Endothelial cell (in vitro differentiated cells): ENCODE results near the gene DLX3. TPM values are rescaled to one million over a fixed set of nuclear protein-coding genes. Genes with fewer than 3 reads are reported as not detected.
"Not testable (repeated sequence)": the region's sequence is repeated elsewhere in the genome, so short reads cannot be mapped to it uniquely, and the experiment has no call there.

Experiments
- DNase-seq: peaks from one replicate; pipeline ENCODE4 v3.0.0; 2021; ENCODE audit warnings: low spot score
- H3K27ac Mint-ChIP-seq: one replicate; pipeline ENCODE4 v1.8.0; 2021; ENCODE audit warnings: mixed read lengths, inconsistent platforms; ENCODE audit not compliant: unreplicated experiment
- H3K27me3 Mint-ChIP-seq: one replicate; pipeline ENCODE4 v1.8.0; 2021; ENCODE audit warnings: mild to moderate bottlenecking, moderate library complexity, mixed read lengths, inconsistent platforms; ENCODE audit not compliant: unreplicated experiment
- H3K36me3 Mint-ChIP-seq: one replicate; pipeline ENCODE4 v1.8.0; 2021; ENCODE audit warnings: mild to moderate bottlenecking, low read depth, mixed read lengths, inconsistent platforms; ENCODE audit not compliant: unreplicated experiment
- H3K4me1 Mint-ChIP-seq: one replicate; pipeline ENCODE4 v1.8.0; 2021; ENCODE audit warnings: mild to moderate bottlenecking, mixed read lengths, inconsistent platforms; ENCODE audit not compliant: unreplicated experiment
- H3K4me3 Mint-ChIP-seq: one replicate; pipeline ENCODE4 v1.8.0; 2021; ENCODE audit warnings: mild to moderate bottlenecking, mixed read lengths, inconsistent platforms; ENCODE audit not compliant: unreplicated experiment
- H3K9me3 Mint-ChIP-seq: one replicate; pipeline ENCODE4 v1.8.0; 2021; ENCODE audit warnings: mixed read lengths, inconsistent platforms; ENCODE audit not compliant: unreplicated experiment
- CTCF ChIP-seq: fragments of 200-600 bp; sonication (generic); IDR thresholded peaks from one replicate; pipeline ENCODE4 v1.5.0; 2021; ENCODE audit warnings: antibody characterized with exemption; ENCODE audit not compliant: unreplicated experiment
- long read RNA-seq: library from polyadenylated mRNA; unstranded; transcript quantifications from one replicate; pipeline ENCODE4 v2.0.0, GENCODE V29; 2020; ENCODE audit not compliant: unreplicated experiment
- total RNA-seq: library from RNA; stranded (reverse); fragmentation: NEBNext Ultra II Directional; extraction: Animal tissue kit (Norgen Biotek cat#: 25700); gene quantifications from one replicate; pipeline ENCODE4 v1.2.1, GENCODE V29; 2021; ENCODE audit not compliant: unreplicated experiment

DLX3 gene
- 0.13 TPM for total RNA-seq
- long read RNA-seq = 0 reads

- Mint-ChIP-seq H3K27ac (peak within 1 kb of the TSS; percentile 74), H3K4me1 (peaks cover 11% of the 10 kb centered on the region), H3K4me3 (peak within 1 kb of the TSS; percentile 74), H3K36me3 (peaks cover 3% of the 10 kb centered on the region), H3K27me3 (peaks cover 42% of the 10 kb centered on the region), H3K9me3 (no peaks in the 10 kb centered on the region)
- TF ChIP-seq CTCF = no peak
- peak; percentile 61 for DNase-seq
These were observed at the start of gene DLX3 for GRCh38 chr17:49995055-49995738. TSS of gene DLX3 (minus strand) at chr17:49995224. CDS start at chr17:49994998, 226 bp downstream.

- H3K4me3 Mint-ChIP-seq = no peak overlapping the region
- DNase-seq = no peak
- H3K4me1 Mint-ChIP-seq = peaks cover 4% of the 10 kb centered on the region
- no peaks in the 10 kb centered on the region for H3K36me3 Mint-ChIP-seq
- no peaks in the 10 kb centered on the region for H3K9me3 Mint-ChIP-seq
- no peak overlapping the region for H3K27ac Mint-ChIP-seq
- peaks cover 6% of the 10 kb centered on the region for H3K27me3 Mint-ChIP-seq
- no peak for TF ChIP-seq CTCF
These were observed 49.5 kb upstream of the DLX3 start for GRCh38 chr17:50044483-50044882.

- H3K27ac Mint-ChIP-seq = no peak overlapping the region
These were observed 48.5 kb upstream of the DLX3 start for GRCh38 chr17:50043290-50044148.

GRCh38 chr17:50042211-50042610 lies 47.2 kb upstream of the DLX3 start:
- Mint-ChIP-seq H3K36me3 (no peaks in the 10 kb centered on the region), H3K4me1 (no peaks in the 10 kb centered on the region), H3K27me3 (peaks cover 5% of the 10 kb centered on the region), H3K4me3 (no peak overlapping the region), H3K27ac (no peak overlapping the region), H3K9me3 (no peaks in the 10 kb centered on the region)
- DNase-seq = no peak
- no peak for TF ChIP-seq CTCF

More at GRCh38 chr17:50043290-50044148, 48.5 kb upstream of the DLX3 start:
- DNase-seq = no peak
- Mint-ChIP-seq H3K9me3 (no peaks in the 10 kb centered on the region), H3K4me3 (no peak overlapping the region), H3K4me1 (peaks cover 4% of the 10 kb centered on the region), H3K36me3 (no peaks in the 10 kb centered on the region), H3K27me3 (peaks cover 5% of the 10 kb centered on the region)
- no peak for TF ChIP-seq CTCF

- not testable (repeated sequence) for H3K9me3 Mint-ChIP-seq, DNase-seq, H3K27ac Mint-ChIP-seq, H3K4me1 Mint-ChIP-seq, H3K27me3 Mint-ChIP-seq, H3K4me3 Mint-ChIP-seq, H3K36me3 Mint-ChIP-seq
These were observed 45.5 kb upstream of the DLX3 start for GRCh38 chr17:50040496-50040895.
